NCI-H226 (cell line): Measurements from ENCODE around the gene S100A4.

ENCODE experiments used
- DNase-seq: peaks from one replicate; pipeline ENCODE4 v3.0.0-alpha.2; 2015

S100A4 gene

DNA sequence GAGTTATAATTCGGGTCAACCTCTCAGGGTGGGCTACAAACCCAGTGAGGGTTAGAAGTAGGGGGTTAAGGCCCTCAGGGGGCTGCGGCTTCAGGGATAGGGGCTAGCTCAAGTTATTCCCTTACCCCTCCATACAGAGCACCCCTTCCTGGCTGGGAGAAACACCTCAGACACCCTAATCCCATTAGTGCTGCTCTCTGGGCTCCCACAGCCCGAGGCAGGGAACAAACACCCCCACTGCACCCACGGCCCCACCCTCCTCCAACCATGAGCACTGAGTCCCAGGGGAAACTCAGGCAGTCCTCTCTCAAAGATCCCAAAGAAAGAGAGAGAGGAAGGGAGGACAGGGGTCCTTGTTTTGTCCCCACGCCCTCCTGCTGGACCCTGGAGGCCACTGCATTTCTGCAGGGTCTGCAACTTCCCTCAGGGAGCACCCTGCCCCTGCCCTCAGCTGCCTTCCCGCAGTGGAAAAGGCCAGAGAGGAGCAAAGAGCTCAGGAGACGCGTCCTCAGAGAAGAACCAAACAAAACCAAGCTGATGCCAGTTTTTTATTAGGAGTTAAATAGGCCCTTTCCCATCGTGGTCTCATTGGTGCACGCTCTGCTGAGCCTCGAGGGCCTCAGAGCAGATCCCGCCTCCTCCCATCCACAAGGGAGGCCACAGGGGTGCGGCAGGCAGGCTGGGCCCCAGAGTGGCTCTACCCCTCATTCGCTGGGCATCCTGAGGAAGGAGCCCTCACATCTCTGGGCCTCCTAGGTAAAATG is 1.4 kb upstream of the S100A4 start:
- DNase-seq: no peak

DNA sequence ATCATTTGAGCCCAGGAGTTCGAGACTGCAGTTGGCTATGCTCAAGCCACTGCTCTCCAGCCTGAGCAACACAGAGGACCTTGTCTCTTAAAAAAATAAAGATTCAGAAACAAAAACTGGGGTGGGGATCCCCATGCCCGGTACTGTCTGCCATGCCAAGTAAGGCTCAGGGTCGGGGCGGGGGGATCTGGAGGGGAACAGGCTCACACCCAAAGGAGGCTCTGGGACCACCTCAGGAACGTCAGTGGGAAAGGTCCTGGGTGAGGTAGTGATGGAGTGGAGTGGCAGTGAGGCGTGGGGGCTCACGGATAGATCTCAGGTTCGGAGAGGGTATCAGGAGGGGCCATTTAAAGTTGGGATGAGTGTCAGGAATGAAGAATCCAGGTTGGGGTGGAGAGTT is 765 bp upstream of the S100A4 start:
- DNase-seq: no peak

DNA sequence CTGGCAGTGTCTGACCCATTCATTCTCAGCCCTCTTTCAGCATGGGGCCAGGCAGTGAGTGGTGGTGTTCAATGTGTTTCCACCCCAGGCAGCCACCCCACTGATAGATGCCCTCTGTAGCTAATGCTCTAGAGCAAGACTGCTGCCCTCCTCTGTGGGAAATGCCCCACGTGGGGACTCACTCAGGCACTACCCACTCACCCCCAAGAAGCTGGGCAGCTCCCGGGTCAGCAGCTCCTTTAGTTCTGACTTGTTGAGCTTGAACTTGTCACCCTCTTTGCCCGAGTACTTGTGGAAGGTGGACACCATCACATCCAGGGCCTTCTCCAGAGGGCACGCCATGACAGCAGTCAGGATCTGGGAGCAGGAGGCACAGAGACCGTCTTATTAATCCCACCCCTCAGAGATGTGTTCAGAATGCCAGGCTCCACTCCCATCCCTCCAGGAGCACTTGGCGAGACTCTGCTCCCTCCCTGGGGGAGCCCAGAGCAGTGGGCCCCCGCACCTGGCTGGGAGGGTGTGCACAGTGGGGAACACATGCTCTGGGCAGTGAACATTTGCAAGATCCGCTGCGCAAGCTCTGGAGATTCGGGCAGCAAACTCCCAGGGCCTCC is 1.0 kb downstream of the S100A4 start:
- DNase-seq: no peak

DNA sequence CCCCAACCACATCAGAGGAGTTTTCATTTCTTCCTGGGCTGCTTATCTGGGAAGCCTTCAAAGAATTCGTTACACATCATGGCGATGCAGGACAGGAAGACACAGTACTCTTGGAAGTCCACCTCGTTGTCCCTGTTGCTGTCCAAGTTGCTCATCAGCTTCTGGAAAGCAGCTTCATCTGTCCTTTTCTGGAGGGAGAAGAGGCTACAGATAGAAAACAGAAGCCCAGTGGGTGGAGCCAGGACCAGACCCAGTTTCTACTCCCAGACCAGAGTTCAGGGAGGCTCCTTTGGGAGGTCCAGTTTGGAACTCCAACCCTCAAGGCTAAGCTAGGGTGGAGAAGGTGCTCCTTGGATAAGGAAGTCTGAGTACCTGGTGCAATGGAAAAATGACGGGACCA is 1.9 kb downstream of the S100A4 start:
- DNase-seq: no peak

DNA sequence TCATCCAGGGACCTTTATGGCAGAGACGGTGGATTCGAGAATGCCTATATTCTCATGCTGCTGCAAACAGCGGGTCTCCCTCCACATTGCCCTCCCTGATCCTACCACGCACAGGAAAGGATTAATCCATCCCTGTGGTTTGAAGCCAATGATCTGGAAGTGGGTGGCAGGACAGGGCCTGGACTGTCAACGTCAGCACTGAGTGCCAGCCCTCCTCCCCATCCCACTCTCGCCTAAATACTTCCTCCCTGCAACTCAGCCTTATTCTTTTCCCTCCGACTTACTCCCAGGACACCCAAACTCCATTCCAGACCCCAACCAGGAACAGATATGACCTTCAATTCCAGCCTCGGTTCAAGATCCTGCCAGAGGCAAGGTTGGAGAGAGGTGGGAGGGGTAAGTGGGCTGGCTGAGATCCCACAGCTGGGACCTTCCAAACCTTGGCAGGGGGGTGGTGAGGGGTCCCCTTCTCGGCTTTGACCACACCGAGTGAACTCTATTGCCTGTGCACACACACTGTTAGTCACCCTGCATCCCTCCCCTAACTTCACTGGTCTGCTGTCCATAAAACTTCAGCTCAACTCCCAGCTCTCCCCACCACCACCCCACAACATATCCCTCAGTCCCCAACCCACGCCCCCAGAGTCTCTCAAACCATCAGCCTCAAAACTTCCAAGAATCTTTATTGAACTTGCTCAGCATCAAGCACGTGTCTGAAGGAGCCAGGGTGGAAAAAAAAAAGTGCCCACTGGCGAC is 2.5 kb downstream of the S100A4 start:
- no peak for DNase-seq

DNA sequence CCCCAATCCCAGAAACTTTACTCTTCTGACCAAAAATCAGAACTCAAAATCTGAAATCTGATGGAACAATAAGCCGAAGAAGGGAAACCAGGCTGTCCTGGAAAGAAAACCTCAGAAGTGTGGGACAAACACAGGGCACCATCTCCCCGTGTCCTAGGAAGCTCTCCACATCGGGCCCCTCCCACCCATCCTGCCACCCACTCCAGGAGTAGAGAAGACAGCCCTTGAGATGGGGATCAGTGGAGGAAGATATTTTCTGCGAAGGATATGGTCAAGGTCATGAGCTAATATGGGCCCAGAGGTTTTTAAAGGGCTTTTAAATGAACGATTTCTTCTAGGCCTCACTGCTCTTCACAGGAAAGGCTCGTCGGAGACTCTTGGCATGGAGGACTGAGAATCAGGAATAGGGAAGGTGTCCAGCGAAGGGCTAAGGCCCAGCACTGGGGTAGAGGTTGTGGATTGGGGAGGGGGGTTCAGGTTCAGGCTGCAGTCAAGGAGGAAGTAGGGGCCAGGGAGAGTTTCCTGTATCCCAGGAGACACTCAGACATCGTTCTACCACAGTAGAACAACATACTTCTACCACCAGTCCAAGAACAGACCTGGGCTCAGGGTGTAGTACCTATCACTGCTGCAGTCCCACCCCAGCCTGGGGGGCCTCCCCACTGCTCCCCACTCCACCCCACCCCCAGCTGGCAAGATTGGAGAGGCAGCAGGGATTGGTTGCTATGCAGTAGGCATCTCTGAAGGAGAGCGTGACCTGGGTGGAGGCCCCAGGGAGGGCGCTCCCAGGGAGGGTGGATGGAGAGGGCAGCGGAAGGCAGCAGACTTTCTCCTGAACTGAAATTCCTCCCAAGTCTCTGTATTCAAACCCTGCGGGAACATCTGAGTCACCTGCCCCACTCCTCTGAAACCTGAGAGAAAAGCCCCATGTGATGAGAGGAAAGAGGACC is 3.7 kb downstream of the S100A4 start:
- DNase-seq: no peak

DNA sequence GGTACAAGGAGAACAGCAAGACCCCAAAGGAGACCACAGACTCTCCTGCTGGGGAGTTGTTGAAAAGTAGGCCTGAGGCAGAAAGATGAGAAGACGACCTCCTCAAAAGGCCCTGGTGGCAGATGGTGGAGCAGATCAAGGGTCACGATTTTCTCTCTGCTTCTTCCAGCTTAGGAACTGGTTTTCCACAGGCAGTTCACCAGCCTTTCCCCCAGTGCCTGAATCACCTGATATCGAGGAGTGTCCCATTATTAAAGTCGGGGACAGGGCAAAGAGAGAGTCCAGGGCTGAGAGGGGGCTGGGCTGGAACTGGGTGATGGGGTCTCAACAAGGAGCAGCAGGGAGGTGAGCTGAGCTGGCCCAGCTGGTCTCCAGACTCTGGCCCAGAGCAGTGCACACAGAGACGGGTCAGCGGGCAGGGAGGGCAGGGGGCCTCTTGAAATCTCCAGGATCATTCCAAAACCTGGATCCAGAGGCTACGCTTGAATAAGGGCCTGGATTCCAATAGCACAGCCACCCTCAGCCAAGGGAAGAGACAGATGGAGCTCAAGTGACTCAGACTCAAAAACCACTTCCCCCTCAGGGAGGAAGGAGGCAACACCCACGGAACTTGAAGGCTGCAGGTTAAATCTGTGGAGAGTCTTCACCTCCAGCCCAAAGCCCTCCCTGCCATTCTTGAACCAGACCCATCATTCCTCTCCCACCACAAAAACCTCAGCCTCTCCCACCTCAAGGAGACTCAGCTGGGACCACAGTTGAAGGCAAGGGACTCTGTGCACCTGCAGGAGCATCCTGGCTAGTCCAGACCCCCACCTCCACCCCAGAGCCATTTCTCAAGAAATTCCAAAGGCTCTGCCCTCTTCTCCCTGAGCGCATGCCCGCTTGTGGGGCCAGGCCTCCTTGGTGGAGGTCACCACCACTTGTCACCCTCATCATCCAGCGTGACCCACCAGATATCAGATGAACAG is 4.9 kb downstream of the S100A4 start, which contains the start of gene S100A5:
TSS of gene S100A5 (minus strand) at position 541 of the 968 bp plus-strand sequence. CDS start 743 bp downstream, outside the sequence.
- peak; percentile 78 for DNase-seq

DNA sequence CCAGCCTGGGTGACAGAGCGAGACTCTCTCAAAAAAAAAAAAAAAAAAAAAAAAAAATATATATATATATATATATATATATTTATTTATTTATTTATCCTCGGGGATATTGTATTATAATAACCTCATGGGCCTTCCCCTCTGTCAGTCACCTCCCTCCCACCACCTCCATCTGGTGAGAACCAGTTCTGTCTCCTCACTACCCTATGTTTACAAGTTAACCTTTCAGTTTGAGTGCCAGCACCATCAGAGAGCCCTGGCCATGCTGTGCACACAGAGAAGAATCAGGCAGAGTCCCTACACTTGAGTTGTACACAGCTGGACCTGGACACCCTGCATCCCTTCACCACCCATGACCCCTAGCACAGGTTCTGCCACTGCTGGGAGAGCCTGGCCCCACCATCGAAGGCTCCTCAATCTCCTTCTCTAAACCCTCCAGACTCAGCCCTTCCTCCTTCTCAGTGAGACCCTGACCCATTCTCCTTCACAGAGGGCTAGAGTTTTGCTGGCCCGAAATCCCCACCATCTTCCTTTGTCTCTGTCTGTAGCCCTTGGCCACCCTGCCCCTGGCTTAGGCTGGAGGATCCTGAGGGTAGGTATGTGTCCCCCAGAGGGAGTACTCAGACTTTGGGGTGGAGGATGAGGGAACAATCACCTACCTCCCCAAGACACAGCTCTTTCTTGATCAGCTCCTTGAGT is 6.1 kb downstream of the S100A4 start:
- DNase-seq: no peak

DNA sequence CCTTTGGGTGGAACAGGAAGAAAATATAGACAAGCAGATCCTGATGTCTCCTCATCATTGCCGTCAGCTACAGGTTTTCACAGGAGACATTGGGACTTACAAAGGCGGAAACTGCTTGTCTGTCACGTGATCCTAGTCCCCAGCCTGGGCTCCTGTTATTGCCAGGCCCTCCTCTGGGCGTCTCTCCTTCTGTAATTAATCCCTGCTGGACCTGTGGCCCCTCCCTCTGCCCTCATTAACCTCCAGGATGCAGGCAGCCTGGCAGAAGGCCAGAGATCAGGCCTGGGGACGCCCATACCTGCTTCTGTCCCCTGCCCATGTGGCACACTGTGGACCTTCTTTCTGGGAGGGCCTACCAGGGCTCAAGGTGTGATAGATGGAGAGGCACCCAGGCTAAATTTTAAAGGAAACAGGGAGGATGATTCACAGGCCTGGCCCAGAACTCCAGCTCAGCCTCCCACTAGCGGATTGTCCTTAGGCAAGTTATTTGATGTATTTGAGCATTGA is 7.2 kb downstream of the S100A4 start:
- peak; percentile 70 for DNase-seq

DNA sequence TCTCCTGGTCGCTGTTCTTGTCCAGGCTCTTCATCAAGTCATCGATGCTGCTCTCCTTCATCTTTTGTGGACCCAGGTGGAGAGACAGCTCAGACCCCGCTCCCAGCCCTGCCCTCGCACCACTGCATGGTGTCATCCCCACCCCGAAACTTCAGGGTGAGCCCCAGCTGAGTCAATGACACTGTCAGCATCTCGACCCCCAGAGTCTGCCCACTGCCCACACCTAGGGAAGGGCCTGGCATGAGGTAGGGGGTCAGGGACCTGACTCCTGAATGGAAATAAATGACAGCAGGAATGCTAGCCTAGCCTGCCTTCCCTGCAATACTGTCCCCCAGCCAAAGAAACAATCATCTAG is 8.3 kb downstream of the S100A4 start:
- no peak for DNase-seq

DNA sequence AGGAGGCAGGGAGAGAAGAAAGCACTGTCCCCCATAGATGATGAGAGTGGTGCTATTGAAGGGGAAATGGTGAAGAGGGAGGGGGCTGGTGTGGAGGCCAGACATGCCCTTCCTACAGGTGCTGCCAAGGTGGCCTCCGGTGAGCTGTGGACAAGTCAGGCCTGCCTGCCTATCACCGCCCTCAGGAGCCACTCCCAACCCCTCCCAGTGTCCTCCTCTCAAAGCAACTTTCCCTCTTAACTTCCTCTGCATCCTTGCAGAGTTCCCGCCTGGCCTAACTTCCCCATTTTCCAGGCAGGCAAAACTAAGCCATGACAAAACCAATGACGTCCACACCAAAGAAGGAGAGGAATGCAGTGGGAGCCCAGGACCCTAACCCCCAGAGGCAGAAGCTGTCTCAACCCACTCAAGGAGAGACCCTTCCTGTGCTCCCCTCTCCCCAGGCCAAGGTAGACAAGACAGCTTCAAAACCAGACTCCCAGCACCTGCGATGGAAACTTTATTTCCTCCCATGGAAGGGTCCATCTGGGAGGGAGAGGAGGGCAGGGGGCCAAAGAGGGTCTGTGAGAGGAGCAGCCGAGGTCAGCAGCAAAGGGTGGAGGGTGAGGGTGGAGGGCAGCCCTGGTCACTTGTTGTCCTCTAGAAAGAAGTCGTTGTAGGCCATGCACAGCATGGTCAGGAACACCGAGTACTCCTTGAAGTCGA is 8.8 kb downstream of the S100A4 start:
- DNase-seq: peak; percentile 32

DNA sequence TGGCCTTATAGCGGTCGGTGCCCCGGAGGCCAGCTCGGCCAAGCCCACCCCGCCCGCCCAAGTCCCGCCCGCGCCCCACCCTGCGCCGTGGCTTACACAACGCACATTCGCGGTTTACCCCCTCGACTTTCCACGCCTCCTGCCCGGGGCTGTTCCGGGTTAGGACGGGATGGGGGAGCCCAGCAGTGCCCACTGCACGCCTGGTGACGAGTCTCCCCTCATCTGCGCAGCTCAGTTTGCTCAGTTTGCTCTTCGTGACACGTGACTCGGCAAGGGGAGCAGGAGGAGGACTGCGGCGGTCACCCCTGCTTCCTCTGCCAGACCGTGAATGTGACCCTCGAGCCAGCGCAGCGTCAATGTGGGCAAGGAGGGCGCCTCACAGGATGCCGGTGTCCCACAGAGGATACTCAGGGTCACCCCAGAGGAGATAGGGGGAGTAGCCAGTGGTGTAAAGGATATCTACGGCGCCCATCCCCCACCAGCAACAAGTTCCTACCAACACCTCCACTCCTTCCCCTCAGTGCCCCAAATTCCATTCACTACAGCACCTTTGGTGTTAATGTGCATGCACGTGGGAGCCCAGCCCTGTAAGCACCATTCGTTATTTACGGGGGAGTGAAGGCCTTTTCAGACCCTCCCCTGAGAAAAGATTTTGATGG is 9.5 kb downstream of the S100A4 start:
- DNase-seq: peak; percentile 97

DNA sequence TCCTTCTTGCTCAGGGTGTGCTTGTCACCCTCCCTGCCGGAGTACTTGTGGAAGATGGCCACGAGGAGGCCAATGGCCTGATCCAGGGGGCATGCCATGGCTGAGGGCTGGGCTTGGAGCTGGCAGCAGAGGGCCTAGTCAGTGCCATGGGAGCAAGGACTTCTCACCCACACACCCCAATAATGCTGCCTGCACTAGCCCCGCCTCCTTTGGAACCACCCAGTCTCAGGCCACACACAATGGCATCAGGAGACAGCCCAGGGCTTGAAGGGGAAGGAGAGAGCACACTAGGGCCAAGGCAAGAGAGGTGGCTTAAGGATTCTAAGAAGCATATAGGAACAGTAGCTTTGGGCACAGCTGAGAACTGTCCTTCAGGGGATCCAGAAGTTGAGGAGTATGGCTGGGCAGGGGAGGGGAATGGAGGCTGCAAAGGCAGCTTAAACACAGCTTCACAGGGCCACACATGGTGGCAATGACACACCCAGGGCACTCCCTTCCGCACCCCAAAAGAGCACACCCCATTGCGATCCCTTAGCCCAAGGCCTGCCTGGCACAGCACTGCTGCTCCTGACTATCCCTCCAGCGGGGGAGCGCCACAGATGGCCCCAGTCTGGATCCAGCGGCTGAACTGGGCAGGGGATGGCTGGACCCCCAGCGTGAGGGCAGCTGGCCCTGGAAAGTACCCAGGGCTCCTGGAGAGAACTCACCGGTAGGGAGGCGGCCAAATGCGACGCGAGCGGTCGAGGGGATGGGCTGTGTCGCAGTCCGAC is 10.2 kb downstream of the S100A4 start, which contains the start of gene S100A6:
TSS of gene S100A6 (minus strand) at position 750 of the 770 bp plus-strand sequence. CDS start at position 98, 652 bp downstream.
- DNase-seq: peak; percentile 52

DNA sequence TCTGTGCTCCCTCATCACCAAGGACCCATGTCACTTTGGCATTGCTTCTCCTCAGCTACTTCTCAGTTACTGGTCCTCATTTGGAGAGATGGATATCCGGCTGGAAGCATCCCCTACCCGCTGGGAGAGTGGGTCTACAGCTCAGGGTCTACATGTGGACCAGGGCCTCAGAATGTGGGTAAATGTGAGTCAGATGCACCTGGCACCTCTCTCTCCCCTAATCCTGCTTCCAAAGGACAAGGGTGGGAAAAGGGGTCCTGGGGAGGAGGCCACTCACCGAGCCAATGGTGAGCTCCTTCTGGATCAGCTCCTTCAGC is 10.7 kb downstream of the S100A4 start:
- no peak for DNase-seq

DNA sequence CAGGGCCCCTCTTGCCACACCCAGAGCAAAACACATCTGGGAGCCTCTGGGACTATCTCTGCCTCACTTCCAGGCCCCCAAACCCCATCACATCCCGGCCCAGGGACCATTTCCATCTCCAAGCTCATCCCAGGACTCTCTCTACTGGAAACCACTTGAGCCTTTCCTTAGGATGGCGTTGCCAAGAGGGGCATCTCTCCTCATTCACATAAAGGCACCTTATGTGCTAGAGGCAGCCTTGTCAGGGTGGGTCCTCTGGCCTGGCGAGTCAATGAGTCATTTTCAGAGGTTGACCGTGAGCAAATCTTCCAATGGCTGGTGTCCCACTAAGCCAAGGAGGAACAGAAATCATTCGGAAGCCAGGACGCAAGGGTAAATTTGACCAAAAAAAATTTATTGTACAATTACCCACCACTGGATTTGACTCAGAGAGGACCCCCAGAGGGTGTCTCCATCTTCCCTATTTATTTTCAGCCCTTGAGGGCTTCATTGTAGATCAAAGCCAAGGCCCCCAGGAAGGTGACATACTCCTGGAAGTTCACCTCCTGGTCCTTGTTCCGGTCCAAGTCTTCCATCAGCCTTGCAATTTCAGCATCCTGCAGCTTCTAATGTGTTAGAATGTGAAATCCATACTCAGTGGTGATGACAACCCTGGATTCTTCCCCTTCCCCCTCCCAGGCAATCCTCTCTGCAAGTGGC is 11.2 kb downstream of the S100A4 start:
- DNase-seq: peak; percentile 22

DNA sequence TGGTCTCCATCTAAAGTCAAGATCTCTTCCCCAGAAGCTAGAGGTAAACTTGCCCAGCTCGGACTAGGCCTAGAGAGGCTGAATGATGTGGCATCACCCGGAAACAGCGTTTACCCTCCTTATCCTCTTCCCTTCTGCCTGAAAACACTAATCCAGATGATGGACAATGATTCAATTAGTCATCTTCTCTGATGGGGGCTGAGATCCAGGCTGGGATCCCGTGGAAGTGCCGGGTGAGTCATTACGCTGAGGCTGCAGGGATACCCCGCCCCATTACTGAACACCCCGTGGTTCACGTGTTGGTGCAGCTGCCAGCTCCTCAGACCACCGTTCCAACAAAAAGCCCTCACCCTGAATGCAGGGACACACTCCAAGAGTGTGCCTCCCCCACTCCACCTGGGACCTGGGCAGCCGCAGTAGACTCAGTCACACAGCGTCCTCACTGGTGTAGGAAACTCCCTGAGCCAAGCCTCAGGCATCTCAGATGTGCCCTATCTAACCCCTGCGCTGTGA is 11.9 kb downstream of the S100A4 start:
- DNase-seq: peak; percentile 91

DNA sequence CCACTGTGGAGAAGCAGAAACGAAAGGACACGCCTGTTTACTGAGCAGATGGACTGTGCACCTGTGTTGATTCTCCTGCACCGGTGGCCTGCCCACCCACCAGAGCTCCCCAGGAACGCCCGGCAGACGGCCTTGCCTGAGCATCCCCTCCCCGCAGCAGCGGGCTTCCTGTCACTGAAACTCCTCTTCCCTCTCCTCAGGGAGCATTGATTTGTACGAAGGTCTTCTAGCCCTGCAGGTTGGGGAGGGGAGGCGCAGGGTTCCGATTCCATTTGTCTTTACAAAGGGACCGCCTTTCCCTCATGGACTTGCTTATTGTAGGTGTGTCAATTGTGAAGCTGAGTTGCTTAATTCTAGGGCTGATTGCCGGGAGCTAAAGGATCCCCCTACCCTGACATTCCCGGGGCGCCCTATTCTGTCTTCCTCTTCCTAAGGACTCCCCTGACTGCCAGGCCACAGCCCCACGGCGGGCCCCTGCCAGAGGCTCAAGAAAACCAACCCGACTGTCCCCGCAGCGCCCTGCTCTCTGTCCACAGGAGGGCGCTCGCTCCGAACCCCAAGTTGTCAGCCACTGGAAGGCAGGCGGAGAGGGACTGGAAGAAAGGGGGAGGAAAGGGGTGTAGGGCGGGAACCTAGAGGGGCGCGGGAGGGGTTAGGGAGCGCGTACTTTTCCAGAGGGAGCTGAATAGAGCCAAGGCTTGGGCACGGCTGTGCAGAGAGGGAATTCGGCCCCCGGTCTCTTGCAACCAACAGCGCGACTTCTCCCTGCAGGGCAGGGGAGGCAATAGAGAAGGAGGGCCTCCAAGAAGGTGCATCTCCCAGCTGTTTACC is 12.6 kb downstream of the S100A4 start:
- peak; percentile 74 for DNase-seq
